Bladder microvascular endothelial cell (primary cell): ENCODE measurements around the gene CLDN11. TPM values are rescaled to one million over a fixed set of nuclear protein-coding genes. Genes with fewer than 3 reads are reported as not detected.

ENCODE experiments used
- total RNA-seq: library from RNA; depleted of rRNA; stranded (reverse); fragments of >200 nt; gene quantifications from 2 replicates; pipeline ENCODE4 v1.2.3, GENCODE V29; 2014

The CLDN11 gene
- 200 and 216 TPM in 2 replicates for total RNA-seq

GRCh38 chr3:170418422-170419398, at the start of gene CLDN11:
TSS of gene CLDN11 (plus strand) at chr3:170418868. CDS start at chr3:170419067, 199 bp downstream.

Other genes with a start within 250 kb of the CLDN11 start
- 9.6 and 28.4 TPM in 2 replicates for gene PHC3, start 237.1 kb upstream of the CLDN11 start, total RNA-seq
- gene PRKCI, start 196.4 kb upstream of the CLDN11 start, total RNA-seq, result 25.4 and 41.7 TPM in 2 replicates
- 33.2 and 117 TPM in 2 replicates for gene SKIL, start 61.2 kb upstream of the CLDN11 start, total RNA-seq
- gene SLC7A14, start 167.2 kb downstream of the CLDN11 start, total RNA-seq, result 0.16 and 1.3 TPM in 2 replicates